Measurements from ENCODE around the gene ARGLU1. TPM values are rescaled to one million over a fixed set of nuclear protein-coding genes. Genes with fewer than 3 reads are reported as not detected.

Gene ARGLU1
- total RNA-seq, 1 experiment from 2014 or later: 96.9 TPM

- H3K9me3 Mint-ChIP-seq: no peaks in the 10 kb centered on the region
- Histone ChIP-seq H3K9ac (ENCODE audit: extremely low read depth, insufficient read length, low read length) (no peak overlapping the region), H3K4me1 (ENCODE audit: insufficient read depth, low read length) (no peaks in the 10 kb centered on the region), H2BK120ac (ENCODE audit: low read depth, low read length, poor library complexity, severe bottlenecking) (no peak overlapping the region), H3K18ac (ENCODE audit: insufficient read length, low read depth, low read length) (no peak overlapping the region), H3K23ac (ENCODE audit: insufficient read length, low read depth, low read length) (no peak overlapping the region), H4K20me1 (ENCODE audit: control insufficient read depth, insufficient read depth, insufficient read length) (no peaks in the 10 kb centered on the region), H3K14ac (ENCODE audit: insufficient read depth, low read length) (no peak overlapping the region), H3K23me2 (ENCODE audit: insufficient read length, low read depth, low read length, poor library complexity, severe bottlenecking) (no peaks in the 10 kb centered on the region), H3K9me3 (ENCODE audit: control insufficient read depth, low read depth, low read length) (no peaks in the 10 kb centered on the region), H2AK5ac (ENCODE audit: insufficient read length, low read length) (no peak overlapping the region), H3K56ac (ENCODE audit: insufficient read length, low read depth, low read length) (no peak overlapping the region), H2BK5ac (ENCODE audit: insufficient read length, low read length) (no peak overlapping the region), H3K79me1 (ENCODE audit: insufficient read depth, low read depth, low read length, poor library complexity, severe bottlenecking) (peaks cover 5% of the 10 kb centered on the region), H2BK15ac (ENCODE audit: low read depth, low read length) (no peak overlapping the region), H4K91ac (ENCODE audit: insufficient read length, low read depth, low read length) (no peak overlapping the region), H2BK20ac (ENCODE audit: low read depth, low read length, poor library complexity, severe bottlenecking) (no peak overlapping the region), H3K4ac (ENCODE audit: low read depth, low read length) (no peak overlapping the region), H3K27me3 (ENCODE audit: insufficient read depth, low read length) (no peaks in the 10 kb centered on the region), H3K27ac (ENCODE audit: insufficient read length, low read depth, low read length) (no peak overlapping the region), H4K8ac (replicated peaks; ENCODE audit: insufficient read length, low read depth, low read length) (no peak overlapping the region), H3T11ph (ENCODE audit: low read length) (no peak overlapping the region), H4K5ac (ENCODE audit: insufficient read length, low read depth, low read length) (no peak overlapping the region), H3K79me2 (ENCODE audit: insufficient read depth, low read length) (peaks cover 14% of the 10 kb centered on the region), H2AFZ (ENCODE audit: low read length) (no peak overlapping the region), H2BK12ac (ENCODE audit: insufficient read length, low read depth, low read length) (no peak overlapping the region), H3K4me2 (ENCODE audit: insufficient read depth, insufficient read length, low read length) (no peak overlapping the region)
- WGBS (ENCODE audit: extremely low coverage, insufficient read length, low lambda C conversion rate): no CpG with 5 or more reads among the region's 4 CpGs
- H3K27me3 Mint-ChIP-seq (ENCODE audit: low read depth): no peaks in the 10 kb centered on the region
- no peak overlapping the region for H3K4me3 Mint-ChIP-seq
- H3K36me3 Mint-ChIP-seq (ENCODE audit: insufficient read depth in 1 of 3, low read depth in 3 of 3): peaks cover 50 to 62% (median 60%) of the 10 kb centered on the region in 3 experiments
- no peak for TF ChIP-seq CTCF (conservative IDR thresholded peaks at IDR 0.05)
- DNase-seq: no peak
- H3K4me1 Mint-ChIP-seq: no peaks in the 10 kb centered on the region
- peak overlapping the region in 1 of 3 experiments; percentile 34; a peak in 1 of 7 replicates for H3K27ac Mint-ChIP-seq
These were observed 17.3 kb downstream of the ARGLU1 start for GRCh38 chr13:106550570-106551135.
